Measurements from ENCODE around the gene ANAPC16.

DNA sequence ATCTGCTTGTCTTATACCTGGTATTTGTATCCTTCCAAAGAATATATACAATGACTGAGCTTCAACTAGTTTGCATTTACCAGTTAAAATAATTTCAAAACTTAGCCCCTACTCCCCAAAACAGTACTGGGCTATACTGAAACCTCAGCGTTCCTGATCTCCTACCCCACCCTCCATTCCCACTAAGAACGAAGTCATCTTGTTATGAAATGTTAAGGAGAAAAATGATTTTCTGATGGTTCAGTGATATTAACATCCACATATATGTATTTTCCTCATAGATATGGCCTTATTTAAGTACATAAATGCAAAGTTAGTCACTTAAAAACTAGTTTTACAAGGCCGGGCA lies 28.9 kb upstream of the ANAPC16 start:
- no peak for TF ChIP-seq CTCF (IDR thresholded peaks at IDR 0.05)
- TF ChIP-seq POLR2A (IDR thresholded peaks at IDR 0.05): no peak
